Stimulated activated CD4-positive, alpha-beta T cell treated with anti-CD3 and anti-CD28 coated beads, Interleukin-15, amount 100 ng/mL, for 24 hours (primary cell): ENCODE measurements around the gene CUL5.
"Not testable (repeated sequence)": the region's sequence is repeated elsewhere in the genome, so short reads cannot be mapped to it uniquely, and the experiment has no call there.

Experiments
- DNase-seq: peaks from one replicate; pipeline ENCODE4 v3.0.0-alpha.2; 2020

CUL5 gene

GRCh38 chr11:108117746-108118371, 109.2 kb downstream of the CUL5 start:
- no peak for DNase-seq

GRCh38 chr11:108120936-108121273, 112.2 kb downstream of the CUL5 start:
- DNase-seq, result not testable (repeated sequence)

- peak; percentile 99 for DNase-seq
Observed at GRCh38 chr11:108121274-108122155, 112.8 kb downstream of the CUL5 start, which contains the start of gene ACAT1. Gene ACAT1, plus strand, starts transcription at chr11:108121567. Its CDS starts 40 bp downstream, at chr11:108121607.

GRCh38 chr11:108122166-108122628, 113.5 kb downstream of the CUL5 start:
- DNase-seq, result no peak

- no peak for DNase-seq
Observed at GRCh38 chr11:108125096-108125495, 116.4 kb downstream of the CUL5 start.

- no peak for DNase-seq
Observed at GRCh38 chr11:108128772-108129171, 120.1 kb downstream of the CUL5 start.

GRCh38 chr11:108131993-108132392, 123.3 kb downstream of the CUL5 start:
- DNase-seq, result no peak

- not testable (repeated sequence) for DNase-seq
Observed at GRCh38 chr11:108132993-108133538, 124.4 kb downstream of the CUL5 start.

- DNase-seq, result peak; percentile 52
Observed at GRCh38 chr11:108135845-108136544, 127.3 kb downstream of the CUL5 start.

- DNase-seq, result no peak
Observed at GRCh38 chr11:108137212-108137611, 128.5 kb downstream of the CUL5 start.

GRCh38 chr11:108142304-108142703, 133.6 kb downstream of the CUL5 start:
- no peak for DNase-seq

GRCh38 chr11:108144615-108145014, 135.9 kb downstream of the CUL5 start:
- DNase-seq, result no peak

- no peak for DNase-seq
Observed at GRCh38 chr11:108147150-108147549, 138.5 kb downstream of the CUL5 start.

GRCh38 chr11:108148556-108148955, 139.9 kb downstream of the CUL5 start:
- DNase-seq, result no peak

GRCh38 chr11:108154591-108154990, 145.9 kb downstream of the CUL5 start:
- no peak for DNase-seq
